Activated naive CD8-positive, alpha-beta T cell treated with anti-CD3 and anti-CD28 coated beads, Interleukin-2, amount 10 ng/mL, durations not matched to agents 7 days and 5 days (primary cell): Measurements from ENCODE around the gene MRPL39. TPM values are rescaled to one million over a fixed set of nuclear protein-coding genes. Genes with fewer than 3 reads are reported as not detected.

Experiments
- ATAC-seq: fragments of 150-1000 bp; cut with Tn5 transposase; one replicate; pipeline ENCODE4 v1.10.0; 2021; ENCODE audit warnings: low read depth, moderate library complexity
- POLR2A ChIA-PET: fragments of 350-600 bp; sonication (Branson Sonifier 250); formaldehyde crosslinking; loops from one replicate; lab custom pipeline; 2021; ENCODE audit warnings: antibody characterized with exemption; lab: Charles Lee
- DNase-seq: peaks from one replicate; pipeline ENCODE4 v3.0.0; 2021
- H3K27ac Mint-ChIP-seq: one replicate; pipeline ENCODE4 v1.8.0; 2022; ENCODE audit warnings: mild to moderate bottlenecking, mixed read lengths
- H3K27me3 Mint-ChIP-seq: one replicate; pipeline ENCODE4 v1.8.0; 2022; ENCODE audit warnings: mild to moderate bottlenecking, moderate library complexity, mixed read lengths
- H3K36me3 Mint-ChIP-seq: one replicate; pipeline ENCODE4 v1.8.0; 2021; ENCODE audit warnings: mild to moderate bottlenecking, mixed read lengths
- H3K4me1 Mint-ChIP-seq: one replicate; pipeline ENCODE4 v1.8.0; 2021; ENCODE audit warnings: mixed read lengths
- H3K4me3 Mint-ChIP-seq: one replicate; pipeline ENCODE4 v1.8.0; 2022; ENCODE audit warnings: mild to moderate bottlenecking, moderate library complexity, mixed read lengths
- H3K9me3 Mint-ChIP-seq: one replicate; pipeline ENCODE4 v1.8.0; 2021; ENCODE audit warnings: mixed read lengths
- total RNA-seq, 2 experiments: library from RNA; stranded (reverse); gene quantifications; one replicate each; pipeline ENCODE4 v1.2.3, GENCODE V29; 2021

Gene MRPL39
- total RNA-seq: 10 to 100 TPM; 34.1 to 34.2 TPM

DNA sequence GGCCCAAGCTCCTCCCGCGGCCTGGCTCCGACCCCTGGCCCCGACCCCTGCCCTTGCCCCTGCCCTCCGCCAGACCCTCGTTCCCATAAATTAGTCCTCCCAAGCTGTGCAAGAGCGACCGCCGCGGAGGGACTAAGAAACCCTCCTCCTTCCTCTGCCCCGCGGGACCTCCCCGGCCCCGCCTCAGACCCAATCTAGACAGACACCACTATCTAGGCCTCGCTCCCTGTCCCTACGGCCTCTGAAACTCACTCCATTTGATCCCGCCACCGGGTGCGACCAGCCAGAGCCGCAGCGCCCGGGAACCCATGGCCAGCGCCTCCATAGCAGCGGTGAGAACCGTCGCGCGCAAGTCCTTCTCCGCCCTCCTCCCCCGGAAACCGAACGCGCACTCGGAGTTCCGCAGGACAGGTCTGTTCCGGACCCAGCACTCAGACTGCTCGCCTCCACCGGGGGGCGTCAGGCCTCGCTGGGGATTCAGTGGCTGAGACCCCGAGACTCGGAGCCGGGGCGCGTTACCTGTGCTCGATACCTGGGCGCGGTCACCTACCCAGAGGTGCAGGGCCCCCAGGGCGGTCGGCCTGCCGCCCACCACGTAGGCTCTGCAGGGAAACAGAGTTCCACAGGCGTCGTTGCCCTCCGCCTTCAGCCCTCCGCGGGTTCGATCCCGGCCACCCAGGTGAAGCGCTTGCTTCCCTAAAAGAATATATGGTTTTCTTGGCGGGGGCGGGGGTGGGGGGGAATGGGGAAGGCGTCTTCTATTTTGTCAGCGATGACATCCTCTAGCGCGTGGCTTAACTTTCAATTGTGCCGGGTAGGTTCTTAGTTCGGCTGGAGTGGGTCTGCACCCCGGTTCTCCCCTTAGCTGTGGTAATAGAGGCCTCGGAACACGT is at the start of gene MRPL39:
TSS of gene MRPL39 (minus strand) at position 331 of the 893 bp plus-strand sequence. CDS start at position 325, 6 bp downstream.
- H3K36me3 Mint-ChIP-seq: peaks cover 15% of the 10 kb centered on the region
- H3K27ac Mint-ChIP-seq: peak within 1 kb of the TSS; percentile 99
- peak; percentile 91 for DNase-seq
- peak within 1 kb of the TSS; percentile 100 for H3K4me3 Mint-ChIP-seq
- no peaks in the 10 kb centered on the region for H3K27me3 Mint-ChIP-seq
- POLR2A ChIA-PET: interaction anchor here (1.1 to 2.0 kb wide), 3 partner anchors 39 to 128 kb away, joined by 3 to 9 read pairs (median 3); partner anchors contain the start of genes ATP5PF and GABPA
- peaks cover 27% of the 10 kb centered on the region for H3K4me1 Mint-ChIP-seq
- peak; percentile 92 for ATAC-seq
- H3K9me3 Mint-ChIP-seq: no peaks in the 10 kb centered on the region

DNA sequence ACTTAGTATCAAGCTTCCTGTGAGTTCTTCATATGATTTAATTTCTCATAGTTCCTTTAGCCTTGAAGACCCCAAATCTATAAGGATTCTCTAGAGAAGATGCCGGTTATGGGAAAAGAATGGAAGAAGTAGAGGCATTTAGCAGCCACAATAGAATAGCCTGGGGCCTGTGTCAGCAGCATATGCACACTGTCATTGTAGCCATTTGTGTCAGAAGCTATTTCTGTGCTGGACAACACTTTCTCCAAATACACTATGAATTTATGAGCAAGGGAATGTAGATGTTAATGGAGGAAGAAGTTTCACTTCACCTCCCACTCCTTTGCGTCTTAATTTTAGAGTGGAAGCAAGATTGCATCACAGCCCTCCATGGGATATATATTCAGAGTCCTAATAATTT is 49.1 kb upstream of the MRPL39 start:
- Mint-ChIP-seq H3K4me3 (no peak overlapping the region), H3K4me1 (no peaks in the 10 kb centered on the region), H3K27ac (no peak overlapping the region), H3K27me3 (peaks cover 9% of the 10 kb centered on the region), H3K9me3 (no peaks in the 10 kb centered on the region), H3K36me3 (no peaks in the 10 kb centered on the region)
- no peak for DNase-seq
- ATAC-seq: no peak
- POLR2A ChIA-PET: no interaction called here

DNA sequence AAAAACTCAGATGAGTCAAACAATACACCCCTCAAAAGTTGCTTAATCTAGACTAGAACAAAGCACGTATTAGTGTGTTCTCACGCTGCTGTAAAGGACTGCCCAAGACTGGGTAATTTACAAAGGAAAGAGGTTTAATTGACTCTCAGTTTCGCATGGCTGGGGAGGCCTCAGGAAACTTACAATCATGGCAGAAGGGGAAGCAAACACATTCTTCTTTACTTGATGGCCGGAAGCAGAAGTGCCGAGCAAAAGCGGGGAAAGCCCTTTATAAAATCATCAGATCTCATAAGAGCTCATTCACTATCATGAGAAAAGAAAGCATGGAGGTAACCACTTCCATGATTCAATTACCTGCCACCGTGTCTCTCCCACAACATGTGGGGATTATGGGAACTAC is 41.9 kb upstream of the MRPL39 start:
- H3K27ac Mint-ChIP-seq: no peak overlapping the region
- no peak overlapping the region for H3K4me3 Mint-ChIP-seq
- peaks cover 15% of the 10 kb centered on the region for H3K27me3 Mint-ChIP-seq
- DNase-seq: no peak
- H3K9me3 Mint-ChIP-seq: no peaks in the 10 kb centered on the region
- ATAC-seq: no peak
- no peaks in the 10 kb centered on the region for H3K36me3 Mint-ChIP-seq
- POLR2A ChIA-PET: no interaction called here
- no peaks in the 10 kb centered on the region for H3K4me1 Mint-ChIP-seq

- no peak overlapping the region for H3K27ac Mint-ChIP-seq
- H3K4me1 Mint-ChIP-seq: no peaks in the 10 kb centered on the region
- no peaks in the 10 kb centered on the region for H3K36me3 Mint-ChIP-seq
- no peak overlapping the region for H3K4me3 Mint-ChIP-seq
- H3K9me3 Mint-ChIP-seq: no peaks in the 10 kb centered on the region
- ATAC-seq (no peak), DNase-seq (no peak)
- H3K27me3 Mint-ChIP-seq: peaks cover 13% of the 10 kb centered on the region
- POLR2A ChIA-PET: no interaction called here
Measured at GRCh38 chr21:25647647-25648046, 40.4 kb upstream of the MRPL39 start.

DNA sequence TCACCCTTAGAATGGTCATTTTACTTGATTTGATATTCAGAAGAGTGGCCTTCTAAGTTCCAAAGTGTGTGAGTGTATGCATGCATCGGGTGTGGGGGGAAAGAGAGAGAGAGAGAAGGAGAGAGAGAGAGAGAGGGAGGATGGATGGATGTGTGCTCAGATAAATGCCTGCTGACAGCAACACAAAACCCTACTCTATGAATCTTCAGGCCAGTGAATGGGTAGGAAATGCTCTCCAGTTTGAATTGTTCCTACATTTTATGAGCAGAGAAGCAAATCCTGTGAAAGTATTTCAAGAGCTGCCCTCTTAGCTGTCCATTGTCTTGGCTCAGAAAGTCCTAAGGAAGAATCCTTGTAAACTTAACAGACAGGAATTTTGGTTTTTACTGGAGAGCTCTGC is 39.2 kb upstream of the MRPL39 start:
- Mint-ChIP-seq H3K4me3 (no peak overlapping the region), H3K27ac (no peak overlapping the region), H3K4me1 (no peaks in the 10 kb centered on the region), H3K9me3 (no peaks in the 10 kb centered on the region), H3K27me3 (peaks cover 17% of the 10 kb centered on the region), H3K36me3 (no peaks in the 10 kb centered on the region)
- ATAC-seq (no peak), DNase-seq (no peak)
- POLR2A ChIA-PET: no interaction called here

GRCh38 chr21:25643486-25643885 is 36.2 kb upstream of the MRPL39 start:
- ATAC-seq (no peak), DNase-seq (no peak)
- Mint-ChIP-seq H3K27me3 (peaks cover 33% of the 10 kb centered on the region), H3K36me3 (no peaks in the 10 kb centered on the region), H3K4me3 (no peak overlapping the region), H3K9me3 (no peaks in the 10 kb centered on the region), H3K27ac (no peak overlapping the region), H3K4me1 (peaks cover 10% of the 10 kb centered on the region)
- POLR2A ChIA-PET: no interaction called here

GRCh38 chr21:25640943-25641292 is 33.6 kb upstream of the MRPL39 start:
- ATAC-seq: no peak

DNA sequence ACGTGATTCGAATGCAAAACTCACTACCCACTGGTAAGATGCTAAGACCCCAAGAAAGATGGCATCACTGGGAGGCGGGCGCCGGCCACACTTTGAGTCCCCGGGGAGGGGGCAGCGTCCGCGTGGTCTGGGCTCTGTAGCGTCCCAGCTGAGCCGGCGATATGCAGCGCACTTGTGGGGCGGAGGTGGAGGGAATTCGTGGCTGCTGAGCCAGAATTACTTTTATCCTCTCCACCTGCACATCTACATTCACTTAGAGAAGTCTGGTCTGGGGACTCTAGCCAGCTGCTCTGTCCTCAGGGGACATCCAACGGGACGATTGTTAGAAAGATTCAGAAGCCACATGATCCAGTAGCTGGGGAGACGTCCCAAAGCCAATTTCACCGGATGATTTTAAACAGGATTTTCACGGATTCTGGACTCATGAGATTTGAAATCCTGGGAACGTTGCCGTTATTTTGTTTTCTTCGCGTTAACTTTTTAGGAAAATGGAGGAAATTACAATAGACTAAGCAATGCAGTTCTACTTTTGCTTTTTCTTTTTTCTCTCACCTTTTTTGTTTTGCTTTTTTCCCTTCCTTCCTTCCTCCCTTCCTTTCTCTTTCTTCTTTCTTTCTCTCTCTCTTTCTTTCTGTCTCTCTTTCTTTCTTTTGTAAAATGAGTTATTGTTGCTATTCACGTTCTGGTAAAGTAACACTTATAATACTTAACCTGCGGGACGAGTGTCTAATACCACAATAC is 33.1 kb upstream of the MRPL39 start:
- Mint-ChIP-seq H3K27me3 (peaks cover 37% of the 10 kb centered on the region), H3K36me3 (no peaks in the 10 kb centered on the region), H3K9me3 (no peaks in the 10 kb centered on the region), H3K4me1 (peaks cover 12% of the 10 kb centered on the region), H3K4me3 (peak overlapping the region; percentile 72), H3K27ac (no peak overlapping the region)
- ATAC-seq (peak; percentile 13), DNase-seq (peak; percentile 35)
- POLR2A ChIA-PET: no interaction called here

More at GRCh38 chr21:25640943-25641292, 33.6 kb upstream of the MRPL39 start:
- POLR2A ChIA-PET: no interaction called here
- H3K27ac Mint-ChIP-seq: no peak overlapping the region
- peaks cover 12% of the 10 kb centered on the region for H3K4me1 Mint-ChIP-seq
- no peak for DNase-seq
- H3K27me3 Mint-ChIP-seq: peaks cover 37% of the 10 kb centered on the region
- no peaks in the 10 kb centered on the region for H3K9me3 Mint-ChIP-seq
- peak overlapping the region; percentile 72 for H3K4me3 Mint-ChIP-seq
- no peaks in the 10 kb centered on the region for H3K36me3 Mint-ChIP-seq

GRCh38 chr21:25639551-25640201 is 32.4 kb upstream of the MRPL39 start:
- H3K9me3 Mint-ChIP-seq: no peaks in the 10 kb centered on the region
- peak; percentile 83 for ATAC-seq
- DNase-seq: peak; percentile 69
- peak overlapping the region; percentile 72 for H3K4me3 Mint-ChIP-seq
- no peaks in the 10 kb centered on the region for H3K36me3 Mint-ChIP-seq
- H3K27me3 Mint-ChIP-seq: peaks cover 40% of the 10 kb centered on the region
- POLR2A ChIA-PET: no interaction called here
- peak overlapping the region; percentile 22 for H3K27ac Mint-ChIP-seq
- peaks cover 12% of the 10 kb centered on the region for H3K4me1 Mint-ChIP-seq

- Mint-ChIP-seq H3K4me1 (peaks cover 12% of the 10 kb centered on the region), H3K27me3 (peaks cover 42% of the 10 kb centered on the region), H3K4me3 (peak within 1 kb of the TSS; percentile 72), H3K36me3 (no peaks in the 10 kb centered on the region), H3K9me3 (no peaks in the 10 kb centered on the region), H3K27ac (peak within 1 kb of the TSS; percentile 22)
- ATAC-seq (peak; percentile 57), DNase-seq (peak; percentile 49)
- POLR2A ChIA-PET: no interaction called here
Measured at GRCh38 chr21:25638660-25639550, 31.6 kb upstream of the MRPL39 start, which contains the start of gene JAM2. Gene JAM2, plus strand, starts transcription at chr21:25639258. Its CDS starts 564 bp downstream, at chr21:25639822.

DNA sequence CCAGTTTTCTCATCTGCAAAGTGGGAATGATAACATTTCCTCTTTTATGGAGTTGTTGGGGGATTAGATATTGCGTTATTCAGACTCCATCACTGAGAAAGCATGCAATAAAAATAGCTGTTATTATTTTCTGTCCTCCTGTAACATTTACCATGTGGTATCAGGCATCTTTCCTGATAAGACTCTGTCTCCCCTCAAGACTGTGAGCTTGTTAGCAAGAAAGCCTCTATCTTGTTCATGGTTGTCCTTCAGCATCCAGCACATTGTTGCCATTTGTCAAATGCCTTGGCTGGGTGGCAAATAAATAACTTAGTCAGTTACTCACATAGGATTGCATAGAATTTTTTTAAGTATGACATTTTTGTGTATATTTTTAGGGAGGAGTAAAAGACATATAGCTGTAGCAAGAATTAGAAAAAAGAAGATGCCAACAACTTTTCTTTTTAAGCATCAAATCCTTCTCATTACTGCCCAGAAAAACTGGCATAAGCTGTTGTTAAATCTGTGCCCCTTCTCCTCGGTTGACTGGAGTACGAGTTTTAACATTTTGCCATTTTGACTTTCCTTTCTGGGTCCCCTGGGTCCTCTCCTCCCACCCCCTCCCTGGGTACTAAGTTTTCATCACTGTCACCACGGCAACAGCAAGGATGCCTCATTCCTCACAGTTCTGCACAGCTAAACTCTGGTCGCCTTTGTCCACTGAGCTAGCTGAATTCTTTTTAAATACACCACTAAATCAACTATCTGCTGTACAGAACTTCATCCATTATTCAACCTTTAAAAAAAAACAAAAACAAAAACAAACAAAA is 30.8 kb upstream of the MRPL39 start:
- Mint-ChIP-seq H3K36me3 (no peaks in the 10 kb centered on the region), H3K4me3 (no peak overlapping the region), H3K4me1 (peaks cover 12% of the 10 kb centered on the region), H3K9me3 (no peaks in the 10 kb centered on the region), H3K27ac (no peak overlapping the region), H3K27me3 (peaks cover 42% of the 10 kb centered on the region)
- POLR2A ChIA-PET: no interaction called here
- ATAC-seq (no peak), DNase-seq (no peak)

DNA sequence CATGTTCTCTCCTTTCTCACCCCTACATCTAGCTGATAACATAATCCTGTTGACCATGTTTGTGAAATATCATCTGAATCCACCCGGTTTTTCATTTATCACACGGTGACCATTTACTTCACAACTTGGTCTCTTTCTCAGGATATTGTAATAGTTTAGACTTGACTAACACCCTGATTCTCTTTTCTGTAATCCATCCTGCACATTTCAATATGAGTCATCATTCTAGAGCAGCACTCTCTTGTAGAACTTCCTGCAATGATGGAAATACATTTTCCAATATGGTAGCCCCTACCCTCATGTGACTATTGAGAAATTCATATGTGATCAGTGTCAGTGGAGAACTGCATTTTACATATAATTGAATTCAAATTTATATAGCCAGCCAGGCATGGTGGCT is 29.4 kb upstream of the MRPL39 start:
- Mint-ChIP-seq H3K9me3 (no peaks in the 10 kb centered on the region), H3K27ac (no peak overlapping the region), H3K36me3 (no peaks in the 10 kb centered on the region), H3K4me1 (peaks cover 12% of the 10 kb centered on the region), H3K27me3 (peaks cover 39% of the 10 kb centered on the region), H3K4me3 (no peak overlapping the region)
- DNase-seq (no peak), ATAC-seq (no peak)
- POLR2A ChIA-PET: no interaction called here
